Measurements from ENCODE around the gene ARL11.

Gene ARL11

GRCh38 chr13:49653478-49653877 lies 25.2 kb downstream of the ARL11 start:
- H3K4me3 ChIP-seq (ENCODE audit: low read depth in 1 of 2, low read length in 2 of 2) = no peak overlapping the region
- no peaks in the 10 kb centered on the region for H3K36me3 ChIP-seq (ENCODE audit: insufficient read depth, low read length)
- no peaks in the 10 kb centered on the region for H3K9me3 ChIP-seq (ENCODE audit: low read length)
- H3K4me1 ChIP-seq (ENCODE audit: insufficient read depth, low read length) = no peaks in the 10 kb centered on the region
- no peaks in the 10 kb centered on the region for H3K27me3 ChIP-seq (ENCODE audit: control insufficient read depth in 1 of 2, insufficient read depth in 2 of 2, low read length in 2 of 2)
- H3K27ac ChIP-seq (ENCODE audit: low read depth, low read length) = no peak overlapping the region
- H3K9ac ChIP-seq (ENCODE audit: low read length) = no peak overlapping the region

- Histone ChIP-seq H3K27me3 (ENCODE audit: control insufficient read depth in 1 of 2, insufficient read depth in 2 of 2, low read length in 2 of 2) (no peaks in the 10 kb centered on the region), H3K36me3 (ENCODE audit: insufficient read depth, low read length) (no peaks in the 10 kb centered on the region), H3K9me3 (ENCODE audit: low read length) (no peaks in the 10 kb centered on the region), H3K4me3 (ENCODE audit: low read depth in 1 of 2, low read length in 2 of 2) (no peak overlapping the region), H3K9ac (ENCODE audit: low read length) (no peak overlapping the region), H3K4me1 (ENCODE audit: insufficient read depth, low read length) (no peaks in the 10 kb centered on the region), H3K27ac (ENCODE audit: low read depth, low read length) (no peak overlapping the region)
Measured at GRCh38 chr13:49654011-49654410, 25.7 kb downstream of the ARL11 start.

GRCh38 chr13:49655906-49656305 lies 27.6 kb downstream of the ARL11 start:
- Histone ChIP-seq H3K36me3 (ENCODE audit: insufficient read depth, low read length) (peaks cover 4% of the 10 kb centered on the region), H3K27ac (ENCODE audit: low read depth, low read length) (no peak overlapping the region), H3K9ac (ENCODE audit: low read length) (no peak overlapping the region), H3K4me3 (ENCODE audit: low read depth in 1 of 2, low read length in 2 of 2) (no peak overlapping the region), H3K27me3 (ENCODE audit: control insufficient read depth in 1 of 2, insufficient read depth in 2 of 2, low read length in 2 of 2) (no peaks in the 10 kb centered on the region), H3K4me1 (ENCODE audit: insufficient read depth, low read length) (no peaks in the 10 kb centered on the region), H3K9me3 (ENCODE audit: low read length) (no peaks in the 10 kb centered on the region)

- no peaks in the 10 kb centered on the region for H3K9me3 ChIP-seq (ENCODE audit: low read length)
- H3K27ac ChIP-seq (ENCODE audit: low read depth, low read length) = no peak overlapping the region
- no peaks in the 10 kb centered on the region for H3K27me3 ChIP-seq (ENCODE audit: control insufficient read depth in 1 of 2, insufficient read depth in 2 of 2, low read length in 2 of 2)
- peaks cover 4% of the 10 kb centered on the region for H3K36me3 ChIP-seq (ENCODE audit: insufficient read depth, low read length)
- no peaks in the 10 kb centered on the region for H3K4me1 ChIP-seq (ENCODE audit: insufficient read depth, low read length)
- H3K4me3 ChIP-seq (ENCODE audit: low read depth in 1 of 2, low read length in 2 of 2) = no peak overlapping the region
- H3K9ac ChIP-seq (ENCODE audit: low read length) = no peak overlapping the region
Measured at GRCh38 chr13:49657241-49657641, 28.9 kb downstream of the ARL11 start.

GRCh38 chr13:49664606-49665005 lies 36.3 kb downstream of the ARL11 start:
- no peaks in the 10 kb centered on the region for H3K27me3 ChIP-seq (ENCODE audit: control insufficient read depth in 1 of 2, insufficient read depth in 2 of 2, low read length in 2 of 2)
- peaks cover 1% of the 10 kb centered on the region for H3K36me3 ChIP-seq (ENCODE audit: insufficient read depth, low read length)
- no peak overlapping the region for H3K27ac ChIP-seq (ENCODE audit: low read depth, low read length)
- H3K9me3 ChIP-seq (ENCODE audit: low read length) = no peaks in the 10 kb centered on the region
- H3K4me3 ChIP-seq (ENCODE audit: low read depth in 1 of 2, low read length in 2 of 2) = no peak overlapping the region
- no peak overlapping the region for H3K9ac ChIP-seq (ENCODE audit: low read length)
- no peaks in the 10 kb centered on the region for H3K4me1 ChIP-seq (ENCODE audit: insufficient read depth, low read length)

- Histone ChIP-seq H3K9ac (ENCODE audit: low read length) (no peak overlapping the region), H3K4me1 (ENCODE audit: insufficient read depth, low read length) (no peaks in the 10 kb centered on the region), H3K36me3 (ENCODE audit: insufficient read depth, low read length) (no peaks in the 10 kb centered on the region), H3K4me3 (ENCODE audit: low read depth in 1 of 2, low read length in 2 of 2) (no peak overlapping the region), H3K9me3 (ENCODE audit: low read length) (no peaks in the 10 kb centered on the region), H3K27ac (ENCODE audit: low read depth, low read length) (no peak overlapping the region), H3K27me3 (ENCODE audit: control insufficient read depth in 1 of 2, insufficient read depth in 2 of 2, low read length in 2 of 2) (no peaks in the 10 kb centered on the region)
Measured at GRCh38 chr13:49667773-49668172, 39.5 kb downstream of the ARL11 start.

GRCh38 chr13:49669735-49670309 lies 41.5 kb downstream of the ARL11 start:
- Histone ChIP-seq H3K9me3 (ENCODE audit: low read length) (no peaks in the 10 kb centered on the region), H3K27ac (ENCODE audit: low read depth, low read length) (no peak overlapping the region), H3K27me3 (ENCODE audit: control insufficient read depth in 1 of 2, insufficient read depth in 2 of 2, low read length in 2 of 2) (no peaks in the 10 kb centered on the region), H3K36me3 (ENCODE audit: insufficient read depth, low read length) (no peaks in the 10 kb centered on the region), H3K9ac (ENCODE audit: low read length) (no peak overlapping the region), H3K4me3 (ENCODE audit: low read depth in 1 of 2, low read length in 2 of 2) (no peak overlapping the region), H3K4me1 (ENCODE audit: insufficient read depth, low read length) (no peaks in the 10 kb centered on the region)

- H3K4me3 ChIP-seq (ENCODE audit: low read depth in 1 of 2, low read length in 2 of 2) = no peak overlapping the region
- H3K9ac ChIP-seq (ENCODE audit: low read length) = no peak overlapping the region
- H3K27me3 ChIP-seq (ENCODE audit: control insufficient read depth in 1 of 2, insufficient read depth in 2 of 2, low read length in 2 of 2) = no peaks in the 10 kb centered on the region
- no peaks in the 10 kb centered on the region for H3K4me1 ChIP-seq (ENCODE audit: insufficient read depth, low read length)
- H3K9me3 ChIP-seq (ENCODE audit: low read length) = no peaks in the 10 kb centered on the region
- H3K36me3 ChIP-seq (ENCODE audit: insufficient read depth, low read length) = no peaks in the 10 kb centered on the region
- H3K27ac ChIP-seq (ENCODE audit: low read depth, low read length) = no peak overlapping the region
Measured at GRCh38 chr13:49670828-49671227, 42.5 kb downstream of the ARL11 start.

- Histone ChIP-seq H3K27me3 (ENCODE audit: control insufficient read depth in 1 of 2, insufficient read depth in 2 of 2, low read length in 2 of 2) (no peaks in the 10 kb centered on the region), H3K4me1 (ENCODE audit: insufficient read depth, low read length) (no peaks in the 10 kb centered on the region), H3K27ac (ENCODE audit: low read depth, low read length) (no peak overlapping the region), H3K9me3 (ENCODE audit: low read length) (no peaks in the 10 kb centered on the region), H3K4me3 (ENCODE audit: low read depth in 1 of 2, low read length in 2 of 2) (no peak overlapping the region), H3K9ac (ENCODE audit: low read length) (no peak overlapping the region), H3K36me3 (ENCODE audit: insufficient read depth, low read length) (no peaks in the 10 kb centered on the region)
Measured at GRCh38 chr13:49676581-49677298, 48.4 kb downstream of the ARL11 start.

GRCh38 chr13:49678191-49678914 lies 50.0 kb downstream of the ARL11 start:
- no peaks in the 10 kb centered on the region for H3K4me1 ChIP-seq (ENCODE audit: insufficient read depth, low read length)
- no peaks in the 10 kb centered on the region for H3K36me3 ChIP-seq (ENCODE audit: insufficient read depth, low read length)
- no peak overlapping the region for H3K4me3 ChIP-seq (ENCODE audit: low read depth in 1 of 2, low read length in 2 of 2)
- no peak overlapping the region for H3K9ac ChIP-seq (ENCODE audit: low read length)
- H3K27me3 ChIP-seq (ENCODE audit: control insufficient read depth in 1 of 2, insufficient read depth in 2 of 2, low read length in 2 of 2) = no peaks in the 10 kb centered on the region
- H3K9me3 ChIP-seq (ENCODE audit: low read length) = no peaks in the 10 kb centered on the region
- H3K27ac ChIP-seq (ENCODE audit: low read depth, low read length) = no peak overlapping the region

GRCh38 chr13:49679246-49679645 lies 50.9 kb downstream of the ARL11 start:
- no peak overlapping the region for H3K9ac ChIP-seq (ENCODE audit: low read length)
- H3K27me3 ChIP-seq (ENCODE audit: control insufficient read depth in 1 of 2, insufficient read depth in 2 of 2, low read length in 2 of 2) = no peaks in the 10 kb centered on the region
- no peaks in the 10 kb centered on the region for H3K36me3 ChIP-seq (ENCODE audit: insufficient read depth, low read length)
- no peaks in the 10 kb centered on the region for H3K9me3 ChIP-seq (ENCODE audit: low read length)
- no peak overlapping the region for H3K4me3 ChIP-seq (ENCODE audit: low read depth in 1 of 2, low read length in 2 of 2)
- H3K4me1 ChIP-seq (ENCODE audit: insufficient read depth, low read length) = no peaks in the 10 kb centered on the region
- no peak overlapping the region for H3K27ac ChIP-seq (ENCODE audit: low read depth, low read length)
